C4-2B (cell line): Measurements from ENCODE around the gene PLA2G4E.

ENCODE experiments used
- ZFX ChIP-seq: fragments of 450-650 bp; IDR thresholded peaks from 2 replicates; pipeline ENCODE4 v1.6.1; 2017
- TF ChIP-seq, protein P1 (sequence below): fragments of 450-650 bp; conservative IDR thresholded peaks from 2 replicates; pipeline ENCODE4 v1.5.1; 2017; ENCODE audit warnings: mild to moderate bottlenecking

DNA sequence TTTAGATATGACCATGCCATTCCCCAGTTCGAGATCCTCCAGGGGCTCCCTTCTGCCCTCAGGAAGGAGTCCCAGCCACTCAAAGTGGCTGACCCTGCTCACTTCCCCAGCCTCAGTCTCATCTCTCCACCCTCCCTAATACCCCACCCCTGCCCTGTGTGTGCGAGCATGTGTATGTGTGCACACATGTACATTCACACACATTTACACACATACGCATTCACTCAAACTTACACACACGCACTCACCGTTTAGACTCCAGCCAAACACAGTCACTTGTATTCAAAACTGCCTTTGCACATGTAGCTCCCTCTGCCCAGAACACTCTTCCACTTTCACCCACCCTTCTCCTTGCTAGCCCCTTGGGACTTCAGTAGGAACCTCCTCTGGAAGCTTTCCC is 11.4 kb downstream of the PLA2G4E start:
- TF ChIP-seq, protein P1, sequence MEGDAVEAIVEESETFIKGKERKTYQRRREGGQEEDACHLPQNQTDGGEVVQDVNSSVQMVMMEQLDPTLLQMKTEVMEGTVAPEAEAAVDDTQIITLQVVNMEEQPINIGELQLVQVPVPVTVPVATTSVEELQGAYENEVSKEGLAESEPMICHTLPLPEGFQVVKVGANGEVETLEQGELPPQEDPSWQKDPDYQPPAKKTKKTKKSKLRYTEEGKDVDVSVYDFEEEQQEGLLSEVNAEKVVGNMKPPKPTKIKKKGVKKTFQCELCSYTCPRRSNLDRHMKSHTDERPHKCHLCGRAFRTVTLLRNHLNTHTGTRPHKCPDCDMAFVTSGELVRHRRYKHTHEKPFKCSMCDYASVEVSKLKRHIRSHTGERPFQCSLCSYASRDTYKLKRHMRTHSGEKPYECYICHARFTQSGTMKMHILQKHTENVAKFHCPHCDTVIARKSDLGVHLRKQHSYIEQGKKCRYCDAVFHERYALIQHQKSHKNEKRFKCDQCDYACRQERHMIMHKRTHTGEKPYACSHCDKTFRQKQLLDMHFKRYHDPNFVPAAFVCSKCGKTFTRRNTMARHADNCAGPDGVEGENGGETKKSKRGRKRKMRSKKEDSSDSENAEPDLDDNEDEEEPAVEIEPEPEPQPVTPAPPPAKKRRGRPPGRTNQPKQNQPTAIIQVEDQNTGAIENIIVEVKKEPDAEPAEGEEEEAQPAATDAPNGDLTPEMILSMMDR: no peak
- no peak for TF ChIP-seq ZFX
